Measurements from ENCODE around the gene PTPRG.

- TF ChIP-seq POLR2A (IDR thresholded peaks at IDR 0.05) (no peak), CTCF (IDR thresholded peaks at IDR 0.05) (no peak)
Observed at GRCh38 chr3:61927332-61927731, 366.0 kb downstream of the PTPRG start.
